Common myeloid progenitor, CD34-positive (primary cell): ENCODE measurements around the gene USF3.

Source experiments
- CTCF ChIA-PET: fragments of 350-600 bp; sonication (Branson Sonifier 250); formaldehyde crosslinking; loops from one replicate; lab custom pipeline; 2021; ENCODE audit warnings: antibody characterized with exemption; lab: Charles Lee
- POLR2A ChIA-PET: fragments of 350-600 bp; sonication (Branson Sonifier 250); formaldehyde crosslinking; loops from one replicate; lab custom pipeline; 2021; ENCODE audit warnings: antibody characterized with exemption; lab: Charles Lee
- DNase-seq, 3 donors: peaks; one replicate each; pipeline versions ENCODE4 v3.0.0 to v3.0.0-alpha.2; 2013
- H3K27ac ChIP-seq, 2 experiments: 1 replicate in 1 of 2; 2 replicates in 1 of 2; pipeline ENCODE4 v1.7.0; 2013; ENCODE audit warnings: inconsistent platforms in 2 of 2, low read length in 2 of 2, mild to moderate bottlenecking in 2 of 2, low read depth in 1 of 2, moderate library complexity in 1 of 2; ENCODE audit not compliant: severe bottlenecking in 2 of 2, insufficient read depth in 1 of 2, poor library complexity in 1 of 2
- H3K27me3 ChIP-seq, 5 experiments: replicated peaks in 2 of 5; 1 replicate in 3 of 5; 2 replicates in 2 of 5; pipeline versions ENCODE4 v1.6.1 to v1.7.0; 2013; ENCODE audit warnings: low read length in 4 of 5, mild to moderate bottlenecking in 2 of 5, moderate library complexity in 2 of 5, inconsistent platforms in 1 of 5; ENCODE audit not compliant: insufficient read depth in 5 of 5, control insufficient read depth in 4 of 5
- H3K36me3 ChIP-seq, 4 experiments: 1 replicate in 2 of 4; 2 replicates in 2 of 4; pipeline versions ENCODE4 v1.6.1 to v1.7.0; 2013; ENCODE audit warnings: low read length in 3 of 4, control low read depth in 1 of 4, mild to moderate bottlenecking in 1 of 4; ENCODE audit not compliant: control insufficient read depth in 4 of 4, insufficient read depth in 4 of 4
- H3K4me1 ChIP-seq, 4 experiments: 1 replicate in 3 of 4; 2 replicates in 1 of 4; pipeline versions ENCODE4 v1.6.1 to v1.7.1; 2013; ENCODE audit warnings: low read length in 3 of 4, mild to moderate bottlenecking in 3 of 4, control low read depth in 1 of 4, inconsistent platforms in 1 of 4, moderate library complexity in 1 of 4; ENCODE audit not compliant: control insufficient read depth in 4 of 4, insufficient read depth in 4 of 4; ENCODE audit errors: control extremely low read depth in 1 of 4
- H3K4me3 ChIP-seq, 7 experiments: 1 replicate in 4 of 7; 2 replicates in 3 of 7; pipeline versions ENCODE4 v1.5.1 to v1.7.0; 2013; ENCODE audit warnings: mild to moderate bottlenecking in 7 of 7, low read length in 6 of 7, moderate library complexity in 6 of 7, inconsistent platforms in 2 of 7, low read depth in 2 of 7, control low read depth in 1 of 7; ENCODE audit not compliant: insufficient read depth in 4 of 7, control insufficient read depth in 1 of 7; ENCODE audit errors: extremely low read depth in 1 of 7
- H3K9me3 ChIP-seq, 5 experiments: 1 replicate in 4 of 5; 2 replicates in 1 of 5; pipeline versions ENCODE4 v1.6.1 to v1.7.1; 2013; ENCODE audit warnings: low read length in 4 of 5, mild to moderate bottlenecking in 2 of 5, inconsistent platforms in 1 of 5, low read depth in 1 of 5, moderate library complexity in 1 of 5; ENCODE audit not compliant: control insufficient read depth in 4 of 5, insufficient read depth in 2 of 5; ENCODE audit errors: control extremely low read depth in 1 of 5
- WGBS: methylation state at CpG from one replicate; pipeline ENCODE4 v1.1.5; 2013; ENCODE audit not compliant: insufficient coverage; 5-methylcytosine and 5-hydroxymethylcytosine counted together

The USF3 gene

GRCh38 chr3:113741086-113741485, 44.6 kb upstream of the USF3 start:
- Histone ChIP-seq H3K27me3 (no peaks in the 10 kb centered on the region), H3K36me3 (peaks cover 0 to 5% (median 0%) of the 10 kb centered on the region in 4 experiments), H3K4me1 (peaks cover 12 to 52% (median 31%) of the 10 kb centered on the region in 4 experiments), H3K9me3 (no peaks in the 10 kb centered on the region), H3K27ac (no peak overlapping the region), H3K4me3 (no peak overlapping the region)
- DNase-seq, result peak in 1 of 3 donors; percentile 36
- ChIA-PET CTCF (interaction anchor here (0.9 to 2.3 kb wide), 11 partner anchors 9 to 414 kb away, joined by 3 to 6 read pairs (median 4); no protein-coding TSS in a partner anchor), POLR2A (no interaction called here)
- WGBS, result 29% methylated on average over 1 of the region's 5 CpGs

- H3K27ac ChIP-seq, result no peak overlapping the region
- H3K4me1 ChIP-seq, result peaks cover 0 to 20% (median 10%) of the 10 kb centered on the region in 4 experiments
- DNase-seq, result peak; percentile 77 to 87 (median 81)
- POLR2A ChIA-PET, result interaction anchor here (0.5 kb wide), 1 partner anchor 1356 kb away, joined by 3 read pairs; no protein-coding TSS in a partner anchor
- no peaks in the 10 kb centered on the region for H3K27me3 ChIP-seq
- peaks cover 0 to 13% (median 2%) of the 10 kb centered on the region in 4 experiments for H3K36me3 ChIP-seq
- 0% methylated on average over 1 of the region's 3 CpGs for WGBS
- peak overlapping the region in 1 of 7 experiments; percentile 6 for H3K4me3 ChIP-seq
- H3K9me3 ChIP-seq, result no peaks in the 10 kb centered on the region
- CTCF ChIA-PET, result interaction anchor here (0.7 to 3.7 kb wide), 21 partner anchors 9 to 682 kb away, joined by 3 to 46 read pairs (median 4); partner anchors contain the start of genes ATP6V1A, GRAMD1C and NAA50
Measured at GRCh38 chr3:113736548-113737089, 40.2 kb upstream of the USF3 start.

- H3K36me3 ChIP-seq, result peaks cover 3 to 19% (median 4%) of the 10 kb centered on the region in 4 experiments
Measured at GRCh38 chr3:113731694-113732093, 35.3 kb upstream of the USF3 start.

GRCh38 chr3:113730550-113730949, 34.1 kb upstream of the USF3 start:
- Histone ChIP-seq H3K27me3 (no peaks in the 10 kb centered on the region), H3K4me3 (no peak overlapping the region), H3K4me1 (peaks cover 0 to 2% (median 0%) of the 10 kb centered on the region in 4 experiments), H3K9me3 (no peaks in the 10 kb centered on the region), H3K36me3 (peaks cover 3 to 15% (median 4%) of the 10 kb centered on the region in 4 experiments), H3K27ac (no peak overlapping the region)
- POLR2A ChIA-PET, result interaction anchor here (0.6 kb wide), 1 partner anchor 176 kb away, joined by 4 read pairs; no protein-coding TSS in a partner anchor
- no CpG with 5 or more reads among the region's 1 CpG for WGBS
- CTCF ChIA-PET, result interaction anchor here (1.8 kb wide), 1 partner anchor 27 kb away, joined by 5 read pairs; no protein-coding TSS in a partner anchor
- no peak for DNase-seq

More at GRCh38 chr3:113731694-113732093, 35.3 kb upstream of the USF3 start:
- Histone ChIP-seq H3K4me3 (no peak overlapping the region), H3K9me3 (no peaks in the 10 kb centered on the region), H3K4me1 (peaks cover 0 to 4% (median under 1%) of the 10 kb centered on the region in 4 experiments), H3K27me3 (no peaks in the 10 kb centered on the region), H3K27ac (no peak overlapping the region)
- ChIA-PET POLR2A (no interaction called here), CTCF (interaction anchor here (0.9 to 1.7 kb wide), 6 partner anchors 9 to 424 kb away, joined by 3 to 7 read pairs (median 5); no protein-coding TSS in a partner anchor)
- 100% methylated on average over 2 of the region's 4 CpGs for WGBS
- DNase-seq, result no peak

- 100% methylated on average over 1 of the region's 2 CpGs for WGBS
- Histone ChIP-seq H3K9me3 (no peaks in the 10 kb centered on the region), H3K27ac (no peak overlapping the region), H3K4me1 (no peaks in the 10 kb centered on the region), H3K4me3 (no peak overlapping the region), H3K27me3 (no peaks in the 10 kb centered on the region), H3K36me3 (peaks cover 3 to 11% (median 5%) of the 10 kb centered on the region in 4 experiments)
- POLR2A ChIA-PET, result interaction anchor here (0.6 kb wide), 1 partner anchor 236 kb away, joined by 4 read pairs; no protein-coding TSS in a partner anchor
- no peak for DNase-seq
- CTCF ChIA-PET, result no interaction called here
Measured at GRCh38 chr3:113728661-113729060, 32.2 kb upstream of the USF3 start.

- Histone ChIP-seq H3K36me3 (peaks cover 7 to 26% (median 17%) of the 10 kb centered on the region in 4 experiments), H3K4me1 (peaks cover 9 to 23% (median 14%) of the 10 kb centered on the region in 4 experiments), H3K9me3 (no peaks in the 10 kb centered on the region), H3K4me3 (peak overlapping the region in 2 of 7 experiments; percentile 28 to 36), H3K27me3 (no peaks in the 10 kb centered on the region), H3K27ac (peak overlapping the region in 1 of 2 experiments; percentile 45)
- POLR2A ChIA-PET, result interaction anchor here (1.1 kb wide), 1 partner anchor 51 kb away, joined by 6 read pairs; no protein-coding TSS in a partner anchor
- 0% methylated on average over 1 of the region's 3 CpGs for WGBS
- peak; percentile 32 to 79 (median 74) for DNase-seq
- CTCF ChIA-PET, result interaction anchor here (1.1 to 3.2 kb wide), 6 partner anchors 9 to 23 kb away, joined by 3 to 13 read pairs (median 7); no protein-coding TSS in a partner anchor
Measured at GRCh38 chr3:113721636-113722035, 25.2 kb upstream of the USF3 start.
